Measurements from ENCODE around the gene SLC4A4.

The SLC4A4 gene

GRCh38 chr4:71445811-71446210 lies 107.0 kb downstream of the SLC4A4 start:
- TF ChIP-seq CTCF (IDR thresholded peaks at IDR 0.05) = no peak
- no peak for DNase-seq (ENCODE audit: low spot score)
- H3K4me3 ChIP-seq = no peak overlapping the region
- no peak overlapping the region for H3K27ac ChIP-seq

DNA sequence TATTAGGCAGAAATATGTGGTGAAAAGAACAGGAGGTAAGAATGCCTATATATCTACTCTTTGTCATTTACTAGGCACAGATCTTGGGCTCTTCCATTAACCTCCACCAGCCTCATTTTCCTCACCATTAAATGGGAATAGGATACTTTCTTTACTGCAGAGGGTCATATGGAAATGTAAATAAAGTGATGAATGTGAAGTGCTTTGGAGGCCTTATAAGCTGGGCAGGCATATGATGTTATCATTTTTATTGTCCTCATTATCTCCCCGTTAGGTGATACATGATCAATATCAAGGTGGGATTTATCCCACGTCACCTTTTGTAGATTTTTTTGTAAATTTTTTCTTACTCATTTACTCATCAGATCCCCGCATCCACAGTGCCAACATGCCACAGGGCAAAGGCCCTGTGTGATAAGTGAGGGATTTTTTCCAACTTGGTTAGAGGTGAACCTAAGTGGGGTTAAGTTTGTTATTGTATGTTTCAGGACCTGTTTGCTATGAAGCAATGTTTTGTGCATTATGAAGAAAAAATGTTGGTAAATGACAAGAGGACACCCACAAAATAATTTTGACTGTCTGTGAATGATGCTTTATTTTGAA lies 107.8 kb downstream of the SLC4A4 start:
- no peak overlapping the region for H3K27ac ChIP-seq
- DNase-seq (ENCODE audit: low spot score) = no peak

DNA sequence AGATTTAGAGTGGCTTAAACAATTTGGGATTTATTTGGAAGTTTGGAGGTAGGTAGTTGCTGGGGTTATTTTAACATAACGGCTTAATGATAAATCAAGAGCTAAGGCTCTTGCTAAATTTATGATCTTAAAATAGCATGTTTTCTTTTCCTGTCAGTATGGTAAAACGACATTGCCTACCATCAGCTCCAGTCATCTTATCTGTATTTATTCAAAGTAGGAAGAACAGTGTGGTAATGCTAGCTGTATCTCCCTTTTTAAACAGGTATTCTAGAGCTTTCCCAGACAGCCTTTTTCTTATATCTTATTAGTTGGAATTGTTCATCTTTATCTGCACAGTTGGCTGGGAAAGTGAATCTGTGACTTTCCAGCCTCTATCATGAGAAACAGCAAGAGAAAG lies 110.2 kb downstream of the SLC4A4 start:
- TF ChIP-seq CTCF (IDR thresholded peaks at IDR 0.05) = no peak
- no peak for DNase-seq (ENCODE audit: low spot score)
- H3K4me3 ChIP-seq = no peak overlapping the region
- no peak overlapping the region for H3K27ac ChIP-seq

More for the DNA sequence above, 107.8 kb downstream of the SLC4A4 start:
- no peak for TF ChIP-seq CTCF (IDR thresholded peaks at IDR 0.05)
- no peak overlapping the region for H3K4me3 ChIP-seq

GRCh38 chr4:71449878-71450277 lies 111.1 kb downstream of the SLC4A4 start:
- Histone ChIP-seq H3K4me3 (no peak overlapping the region), H3K27ac (no peak overlapping the region)
- DNase-seq (ENCODE audit: low spot score) = no peak
- no peak for TF ChIP-seq CTCF (IDR thresholded peaks at IDR 0.05)

DNA sequence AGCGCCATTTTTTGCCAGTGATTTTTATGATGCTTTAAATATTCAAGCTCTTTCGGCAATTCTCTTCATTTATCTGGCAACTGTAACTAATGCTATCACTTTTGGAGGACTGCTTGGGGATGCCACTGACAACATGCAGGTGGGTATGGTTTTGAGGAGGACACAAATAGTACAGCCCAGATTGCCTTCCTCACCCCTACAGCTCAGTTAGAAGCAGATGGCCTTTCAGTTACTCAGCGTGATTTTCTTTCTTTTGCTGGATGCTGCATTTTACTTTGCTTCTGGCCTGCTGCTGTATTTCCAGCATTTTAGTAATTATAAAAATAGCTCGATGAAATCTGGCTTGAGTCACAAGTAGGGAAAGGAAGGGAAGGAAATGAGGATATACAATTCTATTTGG lies 114.7 kb downstream of the SLC4A4 start:
- no peak overlapping the region for H3K4me3 ChIP-seq
- no peak for TF ChIP-seq CTCF (IDR thresholded peaks at IDR 0.05)
- no peak overlapping the region for H3K27ac ChIP-seq
- no peak for DNase-seq (ENCODE audit: low spot score)

GRCh38 chr4:71456841-71457240 lies 118.0 kb downstream of the SLC4A4 start:
- no peak for TF ChIP-seq CTCF (IDR thresholded peaks at IDR 0.05)
- Histone ChIP-seq H3K27ac (no peak overlapping the region), H3K4me3 (no peak overlapping the region)
- DNase-seq (ENCODE audit: low spot score) = no peak

GRCh38 chr4:71460371-71460770 lies 121.6 kb downstream of the SLC4A4 start:
- TF ChIP-seq CTCF (IDR thresholded peaks at IDR 0.05) = no peak
- no peak overlapping the region for H3K4me3 ChIP-seq

More at GRCh38 chr4:71460371-71460770, 121.6 kb downstream of the SLC4A4 start:
- no peak for DNase-seq (ENCODE audit: low spot score)
- H3K27ac ChIP-seq = no peak overlapping the region

Data from coronary artery (tissue), 2 donors.